ENCODE data around the gene LTBP1. TPM values are rescaled to one million over a fixed set of nuclear protein-coding genes. Genes with fewer than 3 reads are reported as not detected.
A peak's percentile ranks its signal among the peaks of the same experiment; 100 is the strongest.

The LTBP1 gene
- total RNA-seq, 1 experiment from 2014 or later: 2.2 TPM

GRCh38 chr2:33024758-33025157, 78.0 kb downstream of the LTBP1 start:
- no TSS peak for BruUV-seq (replicated peaks)
- ChIA-PET CTCF (no interaction called here), POLR2A (ENCODE audit: low non-redundant PET) (no interaction called here)
- Histone ChIP-seq H3K27me3 (replicated peaks; ENCODE audit: insufficient read depth, low read depth, low read length, poor library complexity) (no peaks in the 10 kb centered on the region), H3K27ac (ENCODE audit: low read depth, low read length, poor library complexity, severe bottlenecking) (no peak overlapping the region), H3K9me3 (ENCODE audit: low read depth, low read length, poor library complexity, severe bottlenecking) (no peaks in the 10 kb centered on the region), H3K4me1 (ENCODE audit: insufficient read depth, low read length, poor library complexity, severe bottlenecking) (peaks cover 38% of the 10 kb centered on the region), H3K36me3 (ENCODE audit: insufficient read depth, low read length, poor library complexity, severe bottlenecking) (no peaks in the 10 kb centered on the region), H3K4me3 (ENCODE audit: low read depth, low read length, poor library complexity, severe bottlenecking) (no peak overlapping the region)
- no peak for DNase-seq (ENCODE audit: low spot score)
- TF ChIP-seq EZH2 (IDR thresholded peaks at IDR 0.05; ENCODE audit: borderline replicate concordance, low read depth, low read length, poor library complexity, severe bottlenecking) (no peak), CTCF (conservative IDR thresholded peaks at IDR 0.05; ENCODE audit: low read depth, low read length) (no peak)
- intact Hi-C loops (cut with micrococcal nuclease; ENCODE audit: unreplicated experiment): no loop called here

GRCh38 chr2:33029459-33029858, 82.7 kb downstream of the LTBP1 start:
- POLR2A ChIA-PET (ENCODE audit: low non-redundant PET): no interaction called here
- H3K27me3 ChIP-seq (replicated peaks; ENCODE audit: insufficient read depth, low read depth, low read length, poor library complexity): no peaks in the 10 kb centered on the region
- CTCF ChIA-PET: no interaction called here
- DNase-seq (ENCODE audit: low spot score): no peak
- BruUV-seq (replicated peaks): no TSS peak
- intact Hi-C loops (cut with micrococcal nuclease; ENCODE audit: unreplicated experiment): no loop called here
- TF ChIP-seq CTCF (conservative IDR thresholded peaks at IDR 0.05; ENCODE audit: low read depth, low read length) (no peak), EZH2 (IDR thresholded peaks at IDR 0.05; ENCODE audit: borderline replicate concordance, low read depth, low read length, poor library complexity, severe bottlenecking) (no peak)
- H3K4me3 ChIP-seq (ENCODE audit: low read depth, low read length, poor library complexity, severe bottlenecking): no peak overlapping the region
- no peaks in the 10 kb centered on the region for H3K9me3 ChIP-seq (ENCODE audit: low read depth, low read length, poor library complexity, severe bottlenecking)
- peaks cover 23% of the 10 kb centered on the region for H3K4me1 ChIP-seq (ENCODE audit: insufficient read depth, low read length, poor library complexity, severe bottlenecking)
- no peak overlapping the region for H3K27ac ChIP-seq (ENCODE audit: low read depth, low read length, poor library complexity, severe bottlenecking)
- H3K36me3 ChIP-seq (ENCODE audit: insufficient read depth, low read length, poor library complexity, severe bottlenecking): no peaks in the 10 kb centered on the region

GRCh38 chr2:33029926-33030325, 83.2 kb downstream of the LTBP1 start:
- H3K27me3 ChIP-seq (replicated peaks; ENCODE audit: insufficient read depth, low read depth, low read length, poor library complexity): no peaks in the 10 kb centered on the region
- intact Hi-C loops (cut with micrococcal nuclease; ENCODE audit: unreplicated experiment): loop anchor here (5.0 kb wide), 2 partner anchors 242 to 342 kb away; no protein-coding TSS in a partner anchor
- ChIA-PET POLR2A (ENCODE audit: low non-redundant PET) (no interaction called here), CTCF (no interaction called here)
- H3K27ac ChIP-seq (ENCODE audit: low read depth, low read length, poor library complexity, severe bottlenecking): no peak overlapping the region
- H3K36me3 ChIP-seq (ENCODE audit: insufficient read depth, low read length, poor library complexity, severe bottlenecking): no peaks in the 10 kb centered on the region
- H3K4me3 ChIP-seq (ENCODE audit: low read depth, low read length, poor library complexity, severe bottlenecking): no peak overlapping the region
- DNase-seq (ENCODE audit: low spot score): peak; percentile 81
- BruUV-seq (replicated peaks): no TSS peak
- TF ChIP-seq CTCF (conservative IDR thresholded peaks at IDR 0.05; ENCODE audit: low read depth, low read length) (no peak), EZH2 (IDR thresholded peaks at IDR 0.05; ENCODE audit: borderline replicate concordance, low read depth, low read length, poor library complexity, severe bottlenecking) (no peak)
- H3K9me3 ChIP-seq (ENCODE audit: low read depth, low read length, poor library complexity, severe bottlenecking): no peaks in the 10 kb centered on the region
- peaks cover 23% of the 10 kb centered on the region for H3K4me1 ChIP-seq (ENCODE audit: insufficient read depth, low read length, poor library complexity, severe bottlenecking)
